ENCODE data around the gene CHST5. TPM values are rescaled to one million over a fixed set of nuclear protein-coding genes. Genes with fewer than 3 reads are reported as not detected.

Gene CHST5
- total and polyA plus RNA-seq, 2 donors (not counting 1 experiment from before 2014, with no cell fraction given): 0.99 TPM; not detected in 1

- Histone ChIP-seq H3K4me3 (ENCODE audit: control extremely low read depth in 1 of 5, extremely low read depth in 1 of 5, insufficient read depth in 1 of 5, low read depth in 2 of 5, low read length in 4 of 5) (peak overlapping the region in 4 of 5 experiments; percentile 59 to 78 (median 74)), H3K79me2 (ENCODE audit: control insufficient read depth, insufficient read depth, low read length) (no peaks in the 10 kb centered on the region), H2AFZ (ENCODE audit: insufficient read depth, low read depth, low read length, poor library complexity, severe bottlenecking) (peak overlapping the region; percentile 91), H4K20me1 (ENCODE audit: control insufficient read depth, insufficient read depth, low read length, poor library complexity, severe bottlenecking) (no peaks in the 10 kb centered on the region), H3K4me1 (ENCODE audit: control insufficient read depth in 2 of 2, insufficient read depth in 2 of 2, low read length in 2 of 2) (peaks cover 9 to 16% of the 10 kb centered on the region in 2 donors), H3K27me3 (replicated peaks in 1 of 4; ENCODE audit: control extremely low read depth in 1 of 4, control insufficient read depth in 3 of 4, insufficient read depth in 4 of 4, low read length in 3 of 4) (peaks cover 0 to 8% (median 0%) of the 10 kb centered on the region in 4 experiments), H3K36me3 (replicated peaks in 1 of 2; ENCODE audit: control extremely low read depth in 1 of 2, control insufficient read depth in 1 of 2, extremely low read depth in 1 of 2, insufficient read depth in 2 of 2, low read length in 1 of 2) (no peaks in the 10 kb centered on the region), H3K27ac (ENCODE audit: low read length in 2 of 2) (peak overlapping the region; percentile 9 to 76), H3K4me2 (replicated peaks; ENCODE audit: low read depth, low read length, poor library complexity, severe bottlenecking) (peak overlapping the region; percentile 98), H3K9me3 (ENCODE audit: control extremely low read depth in 1 of 3, control insufficient read depth in 2 of 3, insufficient read depth in 1 of 3, low read length in 2 of 3) (no peaks in the 10 kb centered on the region), H3K9ac (ENCODE audit: low read length) (peak overlapping the region; percentile 77)
- Mint-ChIP-seq H3K4me1 (peaks cover 10% of the 10 kb centered on the region), H3K27ac (peak overlapping the region; percentile 88), H3K9me3 (ENCODE audit: insufficient read depth) (no peaks in the 10 kb centered on the region), H3K4me3 (peak overlapping the region; percentile 97), H3K27me3 (no peaks in the 10 kb centered on the region)
- no peak for DNase-seq
- 55% methylated on average over 11 of the region's 16 CpGs for WGBS (ENCODE audit: insufficient coverage)
- no peak for TF ChIP-seq CTCF (IDR thresholded peaks at IDR 0.05)
- no peak for TF ChIP-seq EZH2 (IDR thresholded peaks at IDR 0.05; ENCODE audit: borderline replicate concordance, insufficient read depth, low read depth, low read length, poor library complexity, severe bottlenecking)
- CTCF ChIA-PET: interaction anchor here (1.1 to 1.9 kb wide), 3 partner anchors 9 to 66 kb away, joined by 3 to 9 read pairs (median 5); partner anchors contain the start of genes ADAT1 and GABARAPL2
- POLR2A ChIA-PET: interaction anchor here (1.0 to 2.2 kb wide), 4 partner anchors 9 to 91 kb away, joined by 4 to 16 read pairs (median 5); partner anchors contain the start of genes ADAT1, GABARAPL2, KARS1 and TERF2IP
- ATAC-seq (ENCODE audit: low read depth): no peak
- intact Hi-C loops (cut with micrococcal nuclease): loop anchor here (1.0 to 2.0 kb wide), 8 partner anchors 9 to 205 kb away; partner anchors contain the start of genes ADAT1, CFDP1 and TMEM170A
These were observed 20.6 kb upstream of the CHST5 start for GRCh38 chr16:75556431-75556950.

All from B cell (primary cell).